ENCODE measurements around the gene STUB1.

- TF ChIP-seq, protein P1, sequence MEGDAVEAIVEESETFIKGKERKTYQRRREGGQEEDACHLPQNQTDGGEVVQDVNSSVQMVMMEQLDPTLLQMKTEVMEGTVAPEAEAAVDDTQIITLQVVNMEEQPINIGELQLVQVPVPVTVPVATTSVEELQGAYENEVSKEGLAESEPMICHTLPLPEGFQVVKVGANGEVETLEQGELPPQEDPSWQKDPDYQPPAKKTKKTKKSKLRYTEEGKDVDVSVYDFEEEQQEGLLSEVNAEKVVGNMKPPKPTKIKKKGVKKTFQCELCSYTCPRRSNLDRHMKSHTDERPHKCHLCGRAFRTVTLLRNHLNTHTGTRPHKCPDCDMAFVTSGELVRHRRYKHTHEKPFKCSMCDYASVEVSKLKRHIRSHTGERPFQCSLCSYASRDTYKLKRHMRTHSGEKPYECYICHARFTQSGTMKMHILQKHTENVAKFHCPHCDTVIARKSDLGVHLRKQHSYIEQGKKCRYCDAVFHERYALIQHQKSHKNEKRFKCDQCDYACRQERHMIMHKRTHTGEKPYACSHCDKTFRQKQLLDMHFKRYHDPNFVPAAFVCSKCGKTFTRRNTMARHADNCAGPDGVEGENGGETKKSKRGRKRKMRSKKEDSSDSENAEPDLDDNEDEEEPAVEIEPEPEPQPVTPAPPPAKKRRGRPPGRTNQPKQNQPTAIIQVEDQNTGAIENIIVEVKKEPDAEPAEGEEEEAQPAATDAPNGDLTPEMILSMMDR (IDR thresholded peaks at IDR 0.05; ENCODE audit: low read depth, low read length, missing input control) = no peak
- no peak for TF ChIP-seq RAD21 (IDR thresholded peaks at IDR 0.05)
- TF ChIP-seq YY1 (IDR thresholded peaks at IDR 0.05) = no peak
- no peak for TF ChIP-seq GABPA (IDR thresholded peaks at IDR 0.05 in 1 of 2, conservative IDR thresholded peaks at IDR 0.05 in 1 of 2)
- TF ChIP-seq TAF1 (conservative IDR thresholded peaks at IDR 0.05) = no peak
Observed at GRCh38 chr16:716768-717325, 36.6 kb downstream of the STUB1 start.

Data from liver (tissue), 3 donors.